HEK293 (cell line): Measurements from ENCODE around the gene RXFP4.

Experiments used
- EGR2 ChIP-seq: fragments of 450-650 bp; formaldehyde crosslinking; IDR thresholded peaks from 2 replicates; pipeline ENCODE4 v1.5.1; 2016; ENCODE audit warnings: low read depth, missing biosample characterization, missing genetic modification characterization
- IKZF3 ChIP-seq: fragments of 450-650 bp; IDR thresholded peaks from 2 replicates; pipeline ENCODE4 v1.5.0; 2018; ENCODE audit warnings: missing biosample characterization, mild to moderate bottlenecking, missing genetic modification characterization, moderate library complexity
- OVOL3 ChIP-seq: fragments of 450-650 bp; formaldehyde crosslinking; IDR thresholded peaks from 2 replicates; pipeline ENCODE4 v1.5.1; 2016; ENCODE audit warnings: missing biosample characterization, missing genetic modification characterization
- SP2 ChIP-seq: fragments of 450-650 bp; formaldehyde crosslinking; IDR thresholded peaks from 2 replicates; pipeline ENCODE4 v1.5.1; 2016; ENCODE audit warnings: missing biosample characterization, missing genetic modification characterization
- ZBTB20 ChIP-seq: fragments of 450-650 bp; formaldehyde crosslinking; IDR thresholded peaks from 2 replicates; pipeline ENCODE4 v1.5.1; 2016; ENCODE audit warnings: missing biosample characterization, missing genetic modification characterization
- ZNF600 ChIP-seq: fragments of 450-650 bp; formaldehyde crosslinking; IDR thresholded peaks from 2 replicates; pipeline ENCODE4 v1.5.1; 2016; ENCODE audit warnings: missing biosample characterization, missing genetic modification characterization
- TF ChIP-seq, protein P1 (sequence below): fragments of 450-650 bp; formaldehyde crosslinking; IDR thresholded peaks from 2 replicates; pipeline ENCODE4 v1.5.1; 2016; ENCODE audit warnings: missing biosample characterization, missing genetic modification characterization, borderline replicate concordance
- TF ChIP-seq, protein P2 (sequence below): fragments of 450-650 bp; formaldehyde crosslinking; IDR thresholded peaks from 2 replicates; pipeline ENCODE4 v1.5.1; 2016; ENCODE audit warnings: missing biosample characterization, missing genetic modification characterization
- TF ChIP-seq, protein P3 (sequence below): fragments of 450-650 bp; formaldehyde crosslinking; IDR thresholded peaks from 2 replicates; pipeline ENCODE4 v1.5.1; 2017; ENCODE audit warnings: missing biosample characterization, missing genetic modification characterization
- TF ChIP-seq, protein P4 (sequence below): fragments of 450-650 bp; formaldehyde crosslinking; IDR thresholded peaks from 2 replicates; pipeline ENCODE4 v1.5.1; 2016; ENCODE audit warnings: missing biosample characterization, missing genetic modification characterization, low read depth
- TF ChIP-seq, protein P5 (sequence below): fragments of 450-650 bp; formaldehyde crosslinking; optimal IDR thresholded peaks from 2 replicates; pipeline ENCODE3; 2016; ENCODE audit warnings: missing biosample characterization, mild to moderate bottlenecking, missing genetic modification characterization
- TF ChIP-seq, protein P6 (sequence below): fragments of 450-650 bp; formaldehyde crosslinking; IDR thresholded peaks from 2 replicates; pipeline ENCODE4 v1.5.1; 2016; ENCODE audit warnings: missing biosample characterization, missing genetic modification characterization

Gene RXFP4

DNA sequence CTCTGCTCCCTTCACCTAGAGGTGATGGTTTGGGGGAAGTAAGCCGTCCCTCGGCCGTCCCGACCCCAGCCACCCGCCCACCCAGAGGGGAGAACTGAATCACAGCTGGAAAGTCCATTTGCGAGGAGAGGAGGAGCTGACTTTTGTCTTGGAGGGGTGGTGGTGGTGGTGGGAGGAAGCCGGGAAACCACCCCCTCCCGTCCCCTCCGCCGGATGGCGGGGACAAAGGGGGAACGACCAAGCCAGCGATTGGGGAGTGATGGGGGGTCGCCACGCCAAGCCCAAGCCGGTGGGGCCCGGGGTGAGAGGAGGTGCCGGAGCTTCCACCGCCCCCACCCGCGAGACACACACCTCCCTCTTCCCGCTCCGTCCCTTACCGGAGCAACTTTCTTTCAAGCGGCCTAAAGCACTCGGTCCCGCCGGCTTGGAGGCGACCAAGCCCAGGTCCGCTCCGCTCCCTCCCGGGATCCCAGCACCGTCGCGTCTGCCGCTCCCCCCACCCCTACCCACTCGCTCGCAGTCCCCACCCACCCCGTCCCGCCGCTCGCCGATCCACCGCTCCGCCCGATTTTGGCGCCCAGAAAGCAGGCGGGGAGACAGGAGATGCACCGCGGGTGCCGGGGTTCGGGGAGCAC, 36.4 kb downstream of the RXFP4 start (continued):
- TF ChIP-seq, protein P1, sequence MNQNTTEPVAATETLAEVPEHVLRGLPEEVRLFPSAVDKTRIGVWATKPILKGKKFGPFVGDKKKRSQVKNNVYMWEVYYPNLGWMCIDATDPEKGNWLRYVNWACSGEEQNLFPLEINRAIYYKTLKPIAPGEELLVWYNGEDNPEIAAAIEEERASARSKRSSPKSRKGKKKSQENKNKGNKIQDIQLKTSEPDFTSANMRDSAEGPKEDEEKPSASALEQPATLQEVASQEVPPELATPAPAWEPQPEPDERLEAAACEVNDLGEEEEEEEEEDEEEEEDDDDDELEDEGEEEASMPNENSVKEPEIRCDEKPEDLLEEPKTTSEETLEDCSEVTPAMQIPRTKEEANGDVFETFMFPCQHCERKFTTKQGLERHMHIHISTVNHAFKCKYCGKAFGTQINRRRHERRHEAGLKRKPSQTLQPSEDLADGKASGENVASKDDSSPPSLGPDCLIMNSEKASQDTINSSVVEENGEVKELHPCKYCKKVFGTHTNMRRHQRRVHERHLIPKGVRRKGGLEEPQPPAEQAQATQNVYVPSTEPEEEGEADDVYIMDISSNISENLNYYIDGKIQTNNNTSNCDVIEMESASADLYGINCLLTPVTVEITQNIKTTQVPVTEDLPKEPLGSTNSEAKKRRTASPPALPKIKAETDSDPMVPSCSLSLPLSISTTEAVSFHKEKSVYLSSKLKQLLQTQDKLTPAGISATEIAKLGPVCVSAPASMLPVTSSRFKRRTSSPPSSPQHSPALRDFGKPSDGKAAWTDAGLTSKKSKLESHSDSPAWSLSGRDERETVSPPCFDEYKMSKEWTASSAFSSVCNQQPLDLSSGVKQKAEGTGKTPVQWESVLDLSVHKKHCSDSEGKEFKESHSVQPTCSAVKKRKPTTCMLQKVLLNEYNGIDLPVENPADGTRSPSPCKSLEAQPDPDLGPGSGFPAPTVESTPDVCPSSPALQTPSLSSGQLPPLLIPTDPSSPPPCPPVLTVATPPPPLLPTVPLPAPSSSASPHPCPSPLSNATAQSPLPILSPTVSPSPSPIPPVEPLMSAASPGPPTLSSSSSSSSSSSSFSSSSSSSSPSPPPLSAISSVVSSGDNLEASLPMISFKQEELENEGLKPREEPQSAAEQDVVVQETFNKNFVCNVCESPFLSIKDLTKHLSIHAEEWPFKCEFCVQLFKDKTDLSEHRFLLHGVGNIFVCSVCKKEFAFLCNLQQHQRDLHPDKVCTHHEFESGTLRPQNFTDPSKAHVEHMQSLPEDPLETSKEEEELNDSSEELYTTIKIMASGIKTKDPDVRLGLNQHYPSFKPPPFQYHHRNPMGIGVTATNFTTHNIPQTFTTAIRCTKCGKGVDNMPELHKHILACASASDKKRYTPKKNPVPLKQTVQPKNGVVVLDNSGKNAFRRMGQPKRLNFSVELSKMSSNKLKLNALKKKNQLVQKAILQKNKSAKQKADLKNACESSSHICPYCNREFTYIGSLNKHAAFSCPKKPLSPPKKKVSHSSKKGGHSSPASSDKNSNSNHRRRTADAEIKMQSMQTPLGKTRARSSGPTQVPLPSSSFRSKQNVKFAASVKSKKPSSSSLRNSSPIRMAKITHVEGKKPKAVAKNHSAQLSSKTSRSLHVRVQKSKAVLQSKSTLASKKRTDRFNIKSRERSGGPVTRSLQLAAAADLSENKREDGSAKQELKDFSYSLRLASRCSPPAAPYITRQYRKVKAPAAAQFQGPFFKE (tag by site-specific recombination): no peak
- TF ChIP-seq, protein P2, sequence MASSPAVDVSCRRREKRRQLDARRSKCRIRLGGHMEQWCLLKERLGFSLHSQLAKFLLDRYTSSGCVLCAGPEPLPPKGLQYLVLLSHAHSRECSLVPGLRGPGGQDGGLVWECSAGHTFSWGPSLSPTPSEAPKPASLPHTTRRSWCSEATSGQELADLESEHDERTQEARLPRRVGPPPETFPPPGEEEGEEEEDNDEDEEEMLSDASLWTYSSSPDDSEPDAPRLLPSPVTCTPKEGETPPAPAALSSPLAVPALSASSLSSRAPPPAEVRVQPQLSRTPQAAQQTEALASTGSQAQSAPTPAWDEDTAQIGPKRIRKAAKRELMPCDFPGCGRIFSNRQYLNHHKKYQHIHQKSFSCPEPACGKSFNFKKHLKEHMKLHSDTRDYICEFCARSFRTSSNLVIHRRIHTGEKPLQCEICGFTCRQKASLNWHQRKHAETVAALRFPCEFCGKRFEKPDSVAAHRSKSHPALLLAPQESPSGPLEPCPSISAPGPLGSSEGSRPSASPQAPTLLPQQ: peak; percentile 16; the same call in 1 of the 2 replicates
- no peak for TF ChIP-seq ZBTB20 (tag by site-specific recombination)
- TF ChIP-seq, protein P3, sequence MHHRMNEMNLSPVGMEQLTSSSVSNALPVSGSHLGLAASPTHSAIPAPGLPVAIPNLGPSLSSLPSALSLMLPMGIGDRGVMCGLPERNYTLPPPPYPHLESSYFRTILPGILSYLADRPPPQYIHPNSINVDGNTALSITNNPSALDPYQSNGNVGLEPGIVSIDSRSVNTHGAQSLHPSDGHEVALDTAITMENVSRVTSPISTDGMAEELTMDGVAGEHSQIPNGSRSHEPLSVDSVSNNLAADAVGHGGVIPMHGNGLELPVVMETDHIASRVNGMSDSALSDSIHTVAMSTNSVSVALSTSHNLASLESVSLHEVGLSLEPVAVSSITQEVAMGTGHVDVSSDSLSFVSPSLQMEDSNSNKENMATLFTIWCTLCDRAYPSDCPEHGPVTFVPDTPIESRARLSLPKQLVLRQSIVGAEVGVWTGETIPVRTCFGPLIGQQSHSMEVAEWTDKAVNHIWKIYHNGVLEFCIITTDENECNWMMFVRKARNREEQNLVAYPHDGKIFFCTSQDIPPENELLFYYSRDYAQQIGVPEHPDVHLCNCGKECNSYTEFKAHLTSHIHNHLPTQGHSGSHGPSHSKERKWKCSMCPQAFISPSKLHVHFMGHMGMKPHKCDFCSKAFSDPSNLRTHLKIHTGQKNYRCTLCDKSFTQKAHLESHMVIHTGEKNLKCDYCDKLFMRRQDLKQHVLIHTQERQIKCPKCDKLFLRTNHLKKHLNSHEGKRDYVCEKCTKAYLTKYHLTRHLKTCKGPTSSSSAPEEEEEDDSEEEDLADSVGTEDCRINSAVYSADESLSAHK (tag by site-specific recombination): no peak
- TF ChIP-seq EGR2 (tag by site-specific recombination): peak; percentile 61
- TF ChIP-seq IKZF3 (tag by site-specific recombination): no peak
- peak; percentile 83 for TF ChIP-seq ZNF600 (tag by site-specific recombination)
- 0 out of 2 replicates have a peak, but pooled peaks have one; percentile 4 for TF ChIP-seq OVOL3
- TF ChIP-seq SP2: peak; percentile 62
- TF ChIP-seq, protein P4, sequence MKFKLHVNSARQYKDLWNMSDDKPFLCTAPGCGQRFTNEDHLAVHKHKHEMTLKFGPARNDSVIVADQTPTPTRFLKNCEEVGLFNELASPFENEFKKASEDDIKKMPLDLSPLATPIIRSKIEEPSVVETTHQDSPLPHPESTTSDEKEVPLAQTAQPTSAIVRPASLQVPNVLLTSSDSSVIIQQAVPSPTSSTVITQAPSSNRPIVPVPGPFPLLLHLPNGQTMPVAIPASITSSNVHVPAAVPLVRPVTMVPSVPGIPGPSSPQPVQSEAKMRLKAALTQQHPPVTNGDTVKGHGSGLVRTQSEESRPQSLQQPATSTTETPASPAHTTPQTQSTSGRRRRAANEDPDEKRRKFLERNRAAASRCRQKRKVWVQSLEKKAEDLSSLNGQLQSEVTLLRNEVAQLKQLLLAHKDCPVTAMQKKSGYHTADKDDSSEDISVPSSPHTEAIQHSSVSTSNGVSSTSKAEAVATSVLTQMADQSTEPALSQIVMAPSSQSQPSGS (tag by site-specific recombination): no peak
- TF ChIP-seq, protein P5, sequence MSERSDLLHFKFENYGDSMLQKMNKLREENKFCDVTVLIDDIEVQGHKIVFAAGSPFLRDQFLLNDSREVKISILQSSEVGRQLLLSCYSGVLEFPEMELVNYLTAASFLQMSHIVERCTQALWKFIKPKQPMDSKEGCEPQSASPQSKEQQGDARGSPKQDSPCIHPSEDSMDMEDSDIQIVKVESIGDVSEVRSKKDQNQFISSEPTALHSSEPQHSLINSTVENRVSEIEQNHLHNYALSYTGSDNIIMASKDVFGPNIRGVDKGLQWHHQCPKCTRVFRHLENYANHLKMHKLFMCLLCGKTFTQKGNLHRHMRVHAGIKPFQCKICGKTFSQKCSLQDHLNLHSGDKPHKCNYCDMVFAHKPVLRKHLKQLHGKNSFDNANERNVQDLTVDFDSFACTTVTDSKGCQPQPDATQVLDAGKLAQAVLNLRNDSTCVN (tag by site-specific recombination): no peak
- TF ChIP-seq, protein P6, sequence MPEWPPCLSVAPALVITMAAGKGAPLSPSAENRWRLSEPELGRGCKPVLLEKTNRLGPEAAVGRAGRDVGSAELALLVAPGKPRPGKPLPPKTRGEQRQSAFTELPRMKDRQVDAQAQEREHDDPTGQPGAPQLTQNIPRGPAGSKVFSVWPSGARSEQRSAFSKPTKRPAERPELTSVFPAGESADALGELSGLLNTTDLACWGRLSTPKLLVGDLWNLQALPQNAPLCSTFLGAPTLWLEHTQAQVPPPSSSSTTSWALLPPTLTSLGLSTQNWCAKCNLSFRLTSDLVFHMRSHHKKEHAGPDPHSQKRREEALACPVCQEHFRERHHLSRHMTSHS: no peak
